ENCODE results near the gene XCL2.

DNA sequence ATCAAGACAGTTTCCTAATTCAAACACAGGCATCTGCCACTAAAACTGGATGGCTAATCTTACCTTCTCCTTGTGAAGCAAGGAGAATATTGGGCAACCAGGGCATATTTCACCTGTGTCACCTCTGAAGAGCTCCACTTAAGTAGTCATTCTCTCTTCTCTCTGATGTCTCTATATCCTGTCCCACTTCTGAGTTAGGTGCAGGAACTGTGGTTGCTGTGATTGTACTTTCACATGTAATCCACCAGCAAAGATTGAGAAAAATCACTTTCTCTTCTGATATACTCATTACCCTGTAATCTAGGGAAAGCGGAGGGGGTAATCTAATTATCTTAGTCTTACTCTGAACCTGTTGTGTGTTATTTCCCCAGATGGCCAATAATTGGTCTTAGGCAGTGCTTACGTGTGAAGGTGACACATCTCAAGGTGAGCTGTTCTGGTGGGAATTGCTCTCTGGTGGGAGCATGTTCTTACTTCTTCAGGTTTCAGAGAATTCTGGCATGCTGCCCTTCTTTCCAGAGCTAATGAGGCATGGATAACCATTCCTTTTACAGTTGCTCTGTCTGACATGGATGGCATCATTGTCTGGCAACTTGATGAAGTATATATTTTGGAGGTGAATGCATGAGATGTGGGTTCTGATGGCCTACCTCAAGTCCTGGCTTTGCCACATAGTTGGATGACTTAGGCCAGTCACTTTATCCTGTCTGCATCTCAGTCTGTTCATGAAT lies 12.0 kb downstream of the XCL2 start:
- TF ChIP-seq TAF1 (IDR thresholded peaks at IDR 0.05; ENCODE audit: low read depth, low read length) (no peak), POLR2AphosphoS5 (IDR thresholded peaks at IDR 0.05; ENCODE audit: low read depth, low read length) (no peak), POLR2A (IDR thresholded peaks at IDR 0.05; ENCODE audit: low read depth, low read length) (no peak), SPI1 (IDR thresholded peaks at IDR 0.05; ENCODE audit: low read depth, low read length) (no peak)
